ENCODE measurements around the gene SUGT1.

The SUGT1 gene

GRCh38 chr13:52686376-52686775, 33.7 kb downstream of the SUGT1 start:
- no peak overlapping the region for H3K27ac ChIP-seq
- no peaks in the 10 kb centered on the region for H3K27me3 ChIP-seq (ENCODE audit: insufficient read depth, low read depth, severe bottlenecking)
- H3K9me3 ChIP-seq (ENCODE audit: severe bottlenecking): no peaks in the 10 kb centered on the region
- H3K36me3 ChIP-seq: no peaks in the 10 kb centered on the region
- H3K4me3 ChIP-seq (ENCODE audit: low read depth, low read length): no peak overlapping the region
- DNase-seq: no peak
- TF ChIP-seq CTCF (IDR thresholded peaks at IDR 0.05; ENCODE audit: low read depth, low read length): no peak

GRCh38 chr13:52695856-52696255, 43.2 kb downstream of the SUGT1 start:
- H3K36me3 ChIP-seq: no peaks in the 10 kb centered on the region
- H3K4me3 ChIP-seq (ENCODE audit: low read depth, low read length): no peak overlapping the region
- no peak for DNase-seq

GRCh38 chr13:52696566-52696965, 43.9 kb downstream of the SUGT1 start:
- Histone ChIP-seq H3K27me3 (ENCODE audit: insufficient read depth, low read depth, severe bottlenecking) (no peaks in the 10 kb centered on the region), H3K9me3 (ENCODE audit: severe bottlenecking) (no peaks in the 10 kb centered on the region), H3K36me3 (no peaks in the 10 kb centered on the region), H3K27ac (no peak overlapping the region), H3K4me3 (ENCODE audit: low read depth, low read length) (no peak overlapping the region)
- no peak for DNase-seq
- no peak for TF ChIP-seq CTCF (IDR thresholded peaks at IDR 0.05; ENCODE audit: low read depth, low read length)

More at GRCh38 chr13:52695856-52696255, 43.2 kb downstream of the SUGT1 start:
- no peaks in the 10 kb centered on the region for H3K27me3 ChIP-seq (ENCODE audit: insufficient read depth, low read depth, severe bottlenecking)
- no peak overlapping the region for H3K27ac ChIP-seq
- TF ChIP-seq CTCF (IDR thresholded peaks at IDR 0.05; ENCODE audit: low read depth, low read length): no peak
- H3K9me3 ChIP-seq (ENCODE audit: severe bottlenecking): no peaks in the 10 kb centered on the region

- TF ChIP-seq CTCF (IDR thresholded peaks at IDR 0.05; ENCODE audit: low read depth, low read length): no peak
- H3K9me3 ChIP-seq (ENCODE audit: severe bottlenecking): no peaks in the 10 kb centered on the region
- H3K36me3 ChIP-seq: no peaks in the 10 kb centered on the region
- H3K27ac ChIP-seq: no peak overlapping the region
- peak; percentile 9 for DNase-seq
- H3K4me3 ChIP-seq (ENCODE audit: low read depth, low read length): no peak overlapping the region
- H3K27me3 ChIP-seq (ENCODE audit: insufficient read depth, low read depth, severe bottlenecking): no peaks in the 10 kb centered on the region
These were observed 49.3 kb downstream of the SUGT1 start for GRCh38 chr13:52701728-52702465.

GRCh38 chr13:52703482-52703881, 50.8 kb downstream of the SUGT1 start:
- Histone ChIP-seq H3K36me3 (no peaks in the 10 kb centered on the region), H3K27ac (no peak overlapping the region), H3K27me3 (ENCODE audit: insufficient read depth, low read depth, severe bottlenecking) (no peaks in the 10 kb centered on the region), H3K4me3 (ENCODE audit: low read depth, low read length) (no peak overlapping the region), H3K9me3 (ENCODE audit: severe bottlenecking) (no peaks in the 10 kb centered on the region)
- no peak for TF ChIP-seq CTCF (IDR thresholded peaks at IDR 0.05; ENCODE audit: low read depth, low read length)
- DNase-seq: no peak

- no peaks in the 10 kb centered on the region for H3K9me3 ChIP-seq (ENCODE audit: severe bottlenecking)
- H3K27ac ChIP-seq: no peak overlapping the region
- no peaks in the 10 kb centered on the region for H3K36me3 ChIP-seq
- no peak overlapping the region for H3K4me3 ChIP-seq (ENCODE audit: low read depth, low read length)
- no peak for DNase-seq
- no peaks in the 10 kb centered on the region for H3K27me3 ChIP-seq (ENCODE audit: insufficient read depth, low read depth, severe bottlenecking)
- TF ChIP-seq CTCF (IDR thresholded peaks at IDR 0.05; ENCODE audit: low read depth, low read length): no peak
These were observed 53.4 kb downstream of the SUGT1 start for GRCh38 chr13:52706081-52706480.
